HEK293T (cell line): ENCODE data around the gene PLXND1.

Experiments used
- FOXM1 ChIP-seq: fragments of 450-650 bp; IDR thresholded peaks from 2 replicates; pipeline ENCODE4 v1.6.1; 2017; ENCODE audit warnings: mild to moderate bottlenecking, borderline replicate concordance
- NFRKB ChIP-seq: fragments of 450-650 bp; IDR thresholded peaks from 2 replicates; pipeline ENCODE4 v1.6.1; 2016; ENCODE audit warnings: mild to moderate bottlenecking, moderate library complexity
- SUZ12 ChIP-seq: fragments of 450-650 bp; IDR thresholded peaks from 2 replicates; pipeline ENCODE4 v1.6.1; 2016; ENCODE audit warnings: mild to moderate bottlenecking
- TF ChIP-seq, protein P1 (sequence below): fragments of 450-650 bp; IDR thresholded peaks from 2 replicates; pipeline ENCODE4 v1.6.1; 2016

DNA sequence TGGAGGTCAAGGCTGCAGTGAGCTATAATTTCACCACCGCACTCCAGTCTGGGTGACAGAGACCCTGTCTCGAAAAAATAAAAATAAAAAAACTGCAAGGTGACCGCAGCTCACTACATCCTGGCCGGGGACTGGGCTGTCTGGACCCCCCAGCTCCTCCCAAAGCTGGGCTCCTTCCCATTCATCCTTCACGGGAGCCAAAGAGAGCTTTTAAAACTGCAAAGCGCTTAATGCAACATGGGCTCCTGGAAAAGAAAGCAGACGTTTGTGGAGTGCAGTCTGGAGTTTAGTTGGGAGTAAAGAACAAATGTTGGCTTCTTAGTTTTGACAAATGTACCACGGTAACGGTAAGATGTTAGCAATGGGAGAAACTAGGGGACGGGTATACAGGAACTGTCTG is 12.1 kb downstream of the PLXND1 start:
- TF ChIP-seq FOXM1 (no peak), NFRKB (no peak), SUZ12 (no peak)
- TF ChIP-seq, protein P1, sequence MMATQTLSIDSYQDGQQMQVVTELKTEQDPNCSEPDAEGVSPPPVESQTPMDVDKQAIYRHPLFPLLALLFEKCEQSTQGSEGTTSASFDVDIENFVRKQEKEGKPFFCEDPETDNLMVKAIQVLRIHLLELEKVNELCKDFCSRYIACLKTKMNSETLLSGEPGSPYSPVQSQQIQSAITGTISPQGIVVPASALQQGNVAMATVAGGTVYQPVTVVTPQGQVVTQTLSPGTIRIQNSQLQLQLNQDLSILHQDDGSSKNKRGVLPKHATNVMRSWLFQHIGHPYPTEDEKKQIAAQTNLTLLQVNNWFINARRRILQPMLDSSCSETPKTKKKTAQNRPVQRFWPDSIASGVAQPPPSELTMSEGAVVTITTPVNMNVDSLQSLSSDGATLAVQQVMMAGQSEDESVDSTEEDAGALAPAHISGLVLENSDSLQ = no peak
